Activated CD4-positive, alpha-beta memory T cell treated with anti-CD3 and anti-CD28 coated beads, Interleukin-2, amount 10 ng/mL, durations not matched to agents 7 days and 5 days (primary cell): ENCODE results near the gene STRA8. TPM values are rescaled to one million over a fixed set of nuclear protein-coding genes. Genes with fewer than 3 reads are reported as not detected.

ENCODE experiments used
- CTCF ChIA-PET: fragments of 350-600 bp; sonication (Branson Sonifier 250); formaldehyde crosslinking; loops from one replicate; lab custom pipeline; 2021; ENCODE audit warnings: antibody characterized with exemption, inconsistent platforms; lab: Charles Lee
- POLR2A ChIA-PET: fragments of 350-600 bp; sonication (Branson Sonifier 250); formaldehyde crosslinking; loops from one replicate; lab custom pipeline; 2021; ENCODE audit warnings: antibody characterized with exemption; lab: Charles Lee
- DNase-seq: peaks from one replicate; pipeline ENCODE4 v3.0.0-alpha.2; 2020
- H3K27ac Mint-ChIP-seq: one replicate; pipeline ENCODE4 v1.8.0; 2021; ENCODE audit warnings: mild to moderate bottlenecking, mixed read lengths
- H3K27me3 Mint-ChIP-seq: one replicate; pipeline ENCODE4 v1.8.0; 2021; ENCODE audit warnings: mixed read lengths
- H3K36me3 Mint-ChIP-seq: one replicate; pipeline ENCODE4 v1.8.0; 2021; ENCODE audit warnings: low read depth, mixed read lengths
- H3K4me1 Mint-ChIP-seq: one replicate; pipeline ENCODE4 v1.8.0; 2021; ENCODE audit warnings: mixed read lengths
- H3K4me3 Mint-ChIP-seq: one replicate; pipeline ENCODE4 v1.8.0; 2021; ENCODE audit warnings: mild to moderate bottlenecking, mixed read lengths
- H3K9me3 Mint-ChIP-seq: one replicate; pipeline ENCODE4 v1.8.0; 2021; ENCODE audit warnings: mixed read lengths
- total RNA-seq, 2 experiments: library from RNA; stranded (reverse); gene quantifications; one replicate each; pipeline ENCODE4 v1.2.3, GENCODE V29; 2021

Gene STRA8
- not detected for total RNA-seq

- CTCF ChIA-PET: no interaction called here
Observed at GRCh38 chr7:135233570-135233969, at the start of gene STRA8. STRA8 (plus strand) TSS chr7:135233838; CDS start chr7:135240525, 6,687 bp downstream.

GRCh38 chr7:135184254-135184841 is 49.3 kb upstream of the STRA8 start:
- POLR2A ChIA-PET: no interaction called here

More at GRCh38 chr7:135233570-135233969, at the start of gene STRA8:
- H3K36me3 Mint-ChIP-seq: no peaks in the 10 kb centered on the region
- POLR2A ChIA-PET: no interaction called here
- no peak within 1 kb of the TSS for H3K4me3 Mint-ChIP-seq
- H3K27me3 Mint-ChIP-seq: no peaks in the 10 kb centered on the region
- H3K4me1 Mint-ChIP-seq: peaks cover 12% of the 10 kb centered on the region
- peaks cover 2% of the 10 kb centered on the region for H3K9me3 Mint-ChIP-seq
- DNase-seq: no peak
- H3K27ac Mint-ChIP-seq: no peak within 1 kb of the TSS

GRCh38 chr7:135185471-135186260 is 48.0 kb upstream of the STRA8 start:
- peaks cover 2% of the 10 kb centered on the region for H3K4me1 Mint-ChIP-seq
- H3K27me3 Mint-ChIP-seq: no peaks in the 10 kb centered on the region
- ChIA-PET POLR2A (interaction anchor here (1.0 kb wide), 1 partner anchor 25 kb away, joined by 4 read pairs; no protein-coding TSS in a partner anchor), CTCF (interaction anchor here (0.7 kb wide), 1 partner anchor 16 kb away, joined by 3 read pairs; no protein-coding TSS in a partner anchor)
- H3K36me3 Mint-ChIP-seq: peaks cover 79% of the 10 kb centered on the region
- no peak overlapping the region for H3K4me3 Mint-ChIP-seq
- peaks cover 27% of the 10 kb centered on the region for H3K9me3 Mint-ChIP-seq
- no peak for DNase-seq
- no peak overlapping the region for H3K27ac Mint-ChIP-seq

More at GRCh38 chr7:135184254-135184841, 49.3 kb upstream of the STRA8 start:
- CTCF ChIA-PET: no interaction called here
- no peak for DNase-seq
- Mint-ChIP-seq H3K9me3 (peaks cover 34% of the 10 kb centered on the region), H3K4me3 (no peak overlapping the region), H3K36me3 (peaks cover 80% of the 10 kb centered on the region), H3K27ac (no peak overlapping the region), H3K4me1 (peaks cover 2% of the 10 kb centered on the region), H3K27me3 (no peaks in the 10 kb centered on the region)

- H3K9me3 Mint-ChIP-seq: peaks cover 22% of the 10 kb centered on the region
- no peak for DNase-seq
- H3K4me1 Mint-ChIP-seq: peaks cover 2% of the 10 kb centered on the region
- peaks cover 77% of the 10 kb centered on the region for H3K36me3 Mint-ChIP-seq
- ChIA-PET CTCF (interaction anchor here (0.7 kb wide), 1 partner anchor 17 kb away, joined by 3 read pairs; no protein-coding TSS in a partner anchor), POLR2A (interaction anchor here (1.0 kb wide), 1 partner anchor 24 kb away, joined by 4 read pairs; no protein-coding TSS in a partner anchor)
- no peak overlapping the region for H3K27ac Mint-ChIP-seq
- H3K4me3 Mint-ChIP-seq: no peak overlapping the region
- H3K27me3 Mint-ChIP-seq: no peaks in the 10 kb centered on the region
Observed at GRCh38 chr7:135186261-135186540, 47.4 kb upstream of the STRA8 start.

GRCh38 chr7:135186841-135187253 is 46.8 kb upstream of the STRA8 start:
- no peaks in the 10 kb centered on the region for H3K27me3 Mint-ChIP-seq
- peaks cover 16% of the 10 kb centered on the region for H3K9me3 Mint-ChIP-seq
- peaks cover 71% of the 10 kb centered on the region for H3K36me3 Mint-ChIP-seq
- DNase-seq: no peak
- peaks cover 2% of the 10 kb centered on the region for H3K4me1 Mint-ChIP-seq
- H3K27ac Mint-ChIP-seq: no peak overlapping the region
- ChIA-PET POLR2A (interaction anchor here (1.0 kb wide), 1 partner anchor 24 kb away, joined by 4 read pairs; no protein-coding TSS in a partner anchor), CTCF (no interaction called here)
- H3K4me3 Mint-ChIP-seq: no peak overlapping the region

- ChIA-PET CTCF (no interaction called here), POLR2A (interaction anchor here (1.0 to 1.2 kb wide), 2 partner anchors 12 to 18 kb away, joined by 3 to 4 read pairs; partner anchors contain the start of gene CYREN)
- Mint-ChIP-seq H3K27me3 (no peaks in the 10 kb centered on the region), H3K36me3 (peaks cover 55% of the 10 kb centered on the region), H3K4me1 (peaks cover 2% of the 10 kb centered on the region), H3K4me3 (no peak overlapping the region), H3K9me3 (peaks cover 5% of the 10 kb centered on the region), H3K27ac (no peak overlapping the region)
- DNase-seq: no peak
Observed at GRCh38 chr7:135188298-135188984, 45.2 kb upstream of the STRA8 start.

GRCh38 chr7:135189221-135189662 is 44.4 kb upstream of the STRA8 start:
- no peaks in the 10 kb centered on the region for H3K27me3 Mint-ChIP-seq
- ChIA-PET POLR2A (no interaction called here), CTCF (no interaction called here)
- H3K36me3 Mint-ChIP-seq: peaks cover 47% of the 10 kb centered on the region
- peaks cover 2% of the 10 kb centered on the region for H3K4me1 Mint-ChIP-seq
- no peaks in the 10 kb centered on the region for H3K9me3 Mint-ChIP-seq
- no peak overlapping the region for H3K27ac Mint-ChIP-seq
- H3K4me3 Mint-ChIP-seq: no peak overlapping the region
- no peak for DNase-seq

GRCh38 chr7:135189961-135190360 is 43.7 kb upstream of the STRA8 start:
- Mint-ChIP-seq H3K27ac (no peak overlapping the region), H3K36me3 (peaks cover 42% of the 10 kb centered on the region), H3K4me3 (no peak overlapping the region), H3K27me3 (no peaks in the 10 kb centered on the region), H3K9me3 (no peaks in the 10 kb centered on the region), H3K4me1 (peaks cover 2% of the 10 kb centered on the region)
- POLR2A ChIA-PET: no interaction called here
- CTCF ChIA-PET: interaction anchor here (1.0 kb wide), 1 partner anchor 22 kb away, joined by 3 read pairs; the partner anchor contains the start of gene WDR91
- DNase-seq: no peak

- no peak for DNase-seq
- POLR2A ChIA-PET: no interaction called here
- CTCF ChIA-PET: interaction anchor here (1.0 kb wide), 1 partner anchor 21 kb away, joined by 3 read pairs; the partner anchor contains the start of gene WDR91
- peaks cover 2% of the 10 kb centered on the region for H3K4me1 Mint-ChIP-seq
- H3K4me3 Mint-ChIP-seq: no peak overlapping the region
- no peak overlapping the region for H3K27ac Mint-ChIP-seq
- H3K27me3 Mint-ChIP-seq: no peaks in the 10 kb centered on the region
- no peaks in the 10 kb centered on the region for H3K9me3 Mint-ChIP-seq
- peaks cover 40% of the 10 kb centered on the region for H3K36me3 Mint-ChIP-seq
Observed at GRCh38 chr7:135190703-135191102, 42.9 kb upstream of the STRA8 start.

- Mint-ChIP-seq H3K4me3 (no peak overlapping the region), H3K9me3 (no peaks in the 10 kb centered on the region), H3K4me1 (no peaks in the 10 kb centered on the region), H3K27ac (no peak overlapping the region), H3K27me3 (no peaks in the 10 kb centered on the region), H3K36me3 (peaks cover 32% of the 10 kb centered on the region)
- DNase-seq: no peak
- CTCF ChIA-PET: no interaction called here
- POLR2A ChIA-PET: no interaction called here
Observed at GRCh38 chr7:135192914-135193536, 40.6 kb upstream of the STRA8 start.

GRCh38 chr7:135193615-135194081 is 40.0 kb upstream of the STRA8 start:
- POLR2A ChIA-PET: no interaction called here
- Mint-ChIP-seq H3K27me3 (no peaks in the 10 kb centered on the region), H3K36me3 (peaks cover 32% of the 10 kb centered on the region), H3K4me3 (no peak overlapping the region), H3K4me1 (no peaks in the 10 kb centered on the region), H3K27ac (no peak overlapping the region), H3K9me3 (no peaks in the 10 kb centered on the region)
- DNase-seq: no peak
- CTCF ChIA-PET: no interaction called here

GRCh38 chr7:135194494-135195095 is 39.0 kb upstream of the STRA8 start:
- no peak overlapping the region for H3K27ac Mint-ChIP-seq
- DNase-seq: no peak
- no peaks in the 10 kb centered on the region for H3K4me1 Mint-ChIP-seq
- no peak overlapping the region for H3K4me3 Mint-ChIP-seq
- no peaks in the 10 kb centered on the region for H3K9me3 Mint-ChIP-seq
- POLR2A ChIA-PET: no interaction called here
- H3K27me3 Mint-ChIP-seq: no peaks in the 10 kb centered on the region
- peaks cover 28% of the 10 kb centered on the region for H3K36me3 Mint-ChIP-seq
- CTCF ChIA-PET: no interaction called here
